Osteoblast (primary cell): ENCODE data around the gene SLC30A4. TPM values are rescaled to one million over a fixed set of nuclear protein-coding genes. Genes with fewer than 3 reads are reported as not detected.
"Not testable (repeated sequence)": the region's sequence is repeated elsewhere in the genome, so short reads cannot be mapped to it uniquely, and the experiment has no call there.

Experiments used
- DNase-seq: peaks from one replicate; pipeline ENCODE4 v3.0.0; 2011; ENCODE audit warnings: low spot score, mixed read lengths; ENCODE audit not compliant: insufficient read length; ENCODE audit errors: missing footprints
- H2AFZ ChIP-seq: 2 replicates; pipeline ENCODE4 v1.6.0; 2011; ENCODE audit warnings: mild to moderate bottlenecking, low read length
- H3K27ac ChIP-seq: 2 replicates; pipeline ENCODE4 v1.5.1; 2011; ENCODE audit warnings: mild to moderate bottlenecking, low read depth, low read length, moderate library complexity
- H3K27me3 ChIP-seq: 2 replicates; pipeline ENCODE4 v1.6.0; 2012; ENCODE audit warnings: mild to moderate bottlenecking, control low read depth, inconsistent platforms, low read length, moderate library complexity; ENCODE audit not compliant: insufficient read depth
- H3K36me3 ChIP-seq: 2 replicates; pipeline ENCODE4 v1.5.1; 2011; ENCODE audit warnings: mild to moderate bottlenecking, low read length, control low read depth, moderate library complexity; ENCODE audit not compliant: insufficient read depth
- H3K4me1 ChIP-seq: 2 replicates; pipeline ENCODE4 v1.5.1; 2011; ENCODE audit warnings: mild to moderate bottlenecking, low read length, control low read depth, moderate library complexity; ENCODE audit not compliant: insufficient read depth
- H3K4me2 ChIP-seq: 2 replicates; pipeline ENCODE4 v1.6.0; 2011; ENCODE audit warnings: mild to moderate bottlenecking, low read length; ENCODE audit not compliant: insufficient read depth
- H3K4me3 ChIP-seq: fragments of 200-600 bp; sonication (generic); 3 replicates; pipeline ENCODE4 v1.5.1; 2012; ENCODE audit warnings: mild to moderate bottlenecking, low read length, inconsistent platforms; ENCODE audit not compliant: insufficient read depth
- H3K79me2 ChIP-seq: 2 replicates; pipeline ENCODE4 v1.6.0; 2012; ENCODE audit warnings: mild to moderate bottlenecking, low read length, control low read depth, inconsistent platforms; ENCODE audit not compliant: insufficient read depth
- H3K9me3 ChIP-seq: 2 replicates; pipeline ENCODE4 v1.5.1; 2011; ENCODE audit warnings: low read depth, low read length, control low read depth
- H4K20me1 ChIP-seq: 2 replicates; pipeline ENCODE4 v1.6.0; 2012; ENCODE audit warnings: mild to moderate bottlenecking, low read length, control low read depth; ENCODE audit not compliant: insufficient read depth
- total RNA-seq: library from RNA; depleted of rRNA; stranded (reverse); fragments of >200 nt; gene quantifications from 2 replicates; pipeline ENCODE4 v1.2.3, GENCODE V29; 2012
- TF ChIP-seq, protein P1 (sequence below): IDR thresholded peaks from 2 replicates; pipeline ENCODE4 v1.5.1; 2011; ENCODE audit warnings: mild to moderate bottlenecking, low read depth, low read length, moderate library complexity; ENCODE audit errors: extremely low read depth

The SLC30A4 gene
- total RNA-seq, 1 donor = 19.5 TPM

DNA sequence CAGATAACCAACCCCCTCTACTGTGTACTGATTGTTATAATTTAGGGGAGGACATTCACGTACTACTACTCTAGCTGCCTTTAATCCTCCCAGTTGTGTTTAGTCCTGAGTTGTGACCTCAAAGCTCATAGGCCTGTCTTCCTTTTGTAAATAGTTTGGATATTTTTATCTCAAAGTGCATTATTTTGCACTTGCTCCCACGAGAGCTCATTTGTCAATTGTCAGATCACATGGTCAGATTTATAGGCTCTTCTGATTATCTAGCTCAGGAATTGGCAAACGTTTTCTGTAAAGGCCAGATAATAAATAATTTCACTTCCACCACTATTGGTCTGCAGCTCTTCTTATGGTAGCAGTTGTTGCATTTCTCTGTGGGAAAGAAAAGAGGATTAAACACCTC lies 14.4 kb upstream of the SLC30A4 start:
- H4K20me1 ChIP-seq = no peaks in the 10 kb centered on the region
- no peaks in the 10 kb centered on the region for H3K27me3 ChIP-seq
- no peak overlapping the region for H3K27ac ChIP-seq
- H3K36me3 ChIP-seq = no peaks in the 10 kb centered on the region
- no peak overlapping the region for H2AFZ ChIP-seq
- H3K79me2 ChIP-seq = no peaks in the 10 kb centered on the region
- no peak overlapping the region for H3K4me2 ChIP-seq
- H3K4me1 ChIP-seq = peaks cover 4% of the 10 kb centered on the region
- no peak overlapping the region for H3K4me3 ChIP-seq
- TF ChIP-seq, protein P1, sequence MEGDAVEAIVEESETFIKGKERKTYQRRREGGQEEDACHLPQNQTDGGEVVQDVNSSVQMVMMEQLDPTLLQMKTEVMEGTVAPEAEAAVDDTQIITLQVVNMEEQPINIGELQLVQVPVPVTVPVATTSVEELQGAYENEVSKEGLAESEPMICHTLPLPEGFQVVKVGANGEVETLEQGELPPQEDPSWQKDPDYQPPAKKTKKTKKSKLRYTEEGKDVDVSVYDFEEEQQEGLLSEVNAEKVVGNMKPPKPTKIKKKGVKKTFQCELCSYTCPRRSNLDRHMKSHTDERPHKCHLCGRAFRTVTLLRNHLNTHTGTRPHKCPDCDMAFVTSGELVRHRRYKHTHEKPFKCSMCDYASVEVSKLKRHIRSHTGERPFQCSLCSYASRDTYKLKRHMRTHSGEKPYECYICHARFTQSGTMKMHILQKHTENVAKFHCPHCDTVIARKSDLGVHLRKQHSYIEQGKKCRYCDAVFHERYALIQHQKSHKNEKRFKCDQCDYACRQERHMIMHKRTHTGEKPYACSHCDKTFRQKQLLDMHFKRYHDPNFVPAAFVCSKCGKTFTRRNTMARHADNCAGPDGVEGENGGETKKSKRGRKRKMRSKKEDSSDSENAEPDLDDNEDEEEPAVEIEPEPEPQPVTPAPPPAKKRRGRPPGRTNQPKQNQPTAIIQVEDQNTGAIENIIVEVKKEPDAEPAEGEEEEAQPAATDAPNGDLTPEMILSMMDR = no peak
- no peak for DNase-seq
- H3K9me3 ChIP-seq = no peaks in the 10 kb centered on the region

DNA sequence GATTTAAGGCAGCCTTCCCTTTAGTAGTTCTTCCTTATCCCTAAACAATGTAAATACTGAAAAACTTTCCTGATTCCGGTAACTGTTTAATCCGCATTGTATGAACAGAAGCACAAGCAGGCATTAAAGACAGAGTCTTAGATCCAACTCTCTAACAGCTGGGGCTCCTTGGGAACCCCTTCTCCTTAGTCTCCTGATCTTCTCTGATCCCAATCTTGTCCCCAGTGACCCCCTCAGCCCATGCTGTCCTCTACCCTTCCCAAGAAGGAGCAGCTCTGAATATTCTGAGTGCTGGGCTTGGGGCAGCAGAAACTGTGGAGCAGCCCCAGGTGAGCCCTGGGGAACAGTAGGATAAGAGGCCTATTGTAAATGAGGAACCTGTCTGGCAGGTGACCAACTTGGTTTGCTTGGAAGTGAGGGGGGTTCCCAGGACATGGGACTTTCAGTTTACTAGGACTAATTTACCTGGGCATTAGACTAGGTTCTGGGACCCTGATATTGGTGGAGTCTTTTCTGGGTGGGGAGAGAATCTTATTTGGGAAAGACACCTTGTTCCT lies 13.0 kb upstream of the SLC30A4 start:
- H3K4me3 ChIP-seq = no peak overlapping the region
- H3K27ac ChIP-seq = no peak overlapping the region
- H3K4me2 ChIP-seq = no peak overlapping the region
- H3K79me2 ChIP-seq = no peaks in the 10 kb centered on the region
- DNase-seq = peak; percentile 71
- H3K27me3 ChIP-seq = no peaks in the 10 kb centered on the region
- H2AFZ ChIP-seq = no peak overlapping the region
- no peaks in the 10 kb centered on the region for H3K9me3 ChIP-seq
- peaks cover 4% of the 10 kb centered on the region for H3K4me1 ChIP-seq
- no peaks in the 10 kb centered on the region for H3K36me3 ChIP-seq
- TF ChIP-seq, protein P1 = no peak
- H4K20me1 ChIP-seq = no peaks in the 10 kb centered on the region

DNA sequence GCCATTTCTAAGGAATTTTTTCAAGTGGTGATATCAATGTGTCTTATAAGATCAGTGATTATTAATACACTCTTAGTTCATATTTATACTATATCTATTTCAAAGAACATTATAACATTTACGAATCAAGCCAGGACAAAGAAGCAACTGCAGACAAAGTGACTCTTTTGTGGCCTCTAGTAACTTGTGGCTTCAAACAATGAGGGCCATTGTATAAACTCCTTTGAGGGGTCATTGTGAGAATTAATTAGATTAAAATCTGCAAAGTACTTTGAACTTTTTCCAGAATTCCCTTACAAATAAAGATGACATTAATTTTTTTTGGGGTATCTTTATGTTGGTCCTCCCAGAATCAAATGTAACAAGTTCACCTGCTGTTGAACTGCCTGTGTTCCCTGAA lies 12.3 kb upstream of the SLC30A4 start:
- Histone ChIP-seq H3K79me2 (no peaks in the 10 kb centered on the region), H3K4me2 (no peak overlapping the region), H4K20me1 (no peaks in the 10 kb centered on the region), H3K4me1 (peaks cover 4% of the 10 kb centered on the region), H3K4me3 (no peak overlapping the region), H3K9me3 (no peaks in the 10 kb centered on the region), H3K27me3 (no peaks in the 10 kb centered on the region), H2AFZ (no peak overlapping the region), H3K27ac (no peak overlapping the region), H3K36me3 (no peaks in the 10 kb centered on the region)
- TF ChIP-seq, protein P1 = no peak
- DNase-seq = no peak

- DNase-seq, H3K36me3 ChIP-seq, H3K27ac ChIP-seq, H3K4me3 ChIP-seq, H3K4me2 ChIP-seq, H3K27me3 ChIP-seq, H3K4me1 ChIP-seq, H3K9me3 ChIP-seq, H3K79me2 ChIP-seq, H4K20me1 ChIP-seq: not testable (repeated sequence)
- peak overlapping the region; percentile 56 for H2AFZ ChIP-seq
These were observed 10.3 kb upstream of the SLC30A4 start for GRCh38 chr15:45532892-45533291.
